GDM1 (cell line): ENCODE results near the gene RGS7.
"Not testable (repeated sequence)": the region's sequence is repeated elsewhere in the genome, so short reads cannot be mapped to it uniquely, and the experiment has no call there.

Experiments used
- DNase-seq: peaks from one replicate; lab custom pipeline; 2025; lab: John Stamatoyannopoulos, UW

The RGS7 gene

DNA sequence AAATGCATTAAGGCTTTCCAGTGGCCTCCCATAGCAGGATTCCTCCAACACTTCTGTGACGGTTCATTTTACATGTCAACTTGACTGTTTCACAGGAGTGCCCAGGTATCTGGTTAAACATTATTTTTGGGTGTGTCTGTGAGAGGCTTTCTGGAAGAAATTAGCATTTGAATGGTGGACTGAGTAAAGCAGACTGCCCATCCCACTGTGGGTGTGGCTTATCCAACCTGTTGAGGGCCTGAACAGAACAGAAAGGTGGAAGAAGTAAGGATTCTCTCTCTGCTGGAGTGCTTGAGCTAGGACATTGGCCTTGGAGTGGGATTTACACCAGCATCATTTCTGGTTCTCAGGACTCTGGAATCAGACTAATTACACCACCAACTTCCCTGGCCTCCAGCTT is 85.6 kb downstream of the RGS7 start:
- no peak for DNase-seq

DNA sequence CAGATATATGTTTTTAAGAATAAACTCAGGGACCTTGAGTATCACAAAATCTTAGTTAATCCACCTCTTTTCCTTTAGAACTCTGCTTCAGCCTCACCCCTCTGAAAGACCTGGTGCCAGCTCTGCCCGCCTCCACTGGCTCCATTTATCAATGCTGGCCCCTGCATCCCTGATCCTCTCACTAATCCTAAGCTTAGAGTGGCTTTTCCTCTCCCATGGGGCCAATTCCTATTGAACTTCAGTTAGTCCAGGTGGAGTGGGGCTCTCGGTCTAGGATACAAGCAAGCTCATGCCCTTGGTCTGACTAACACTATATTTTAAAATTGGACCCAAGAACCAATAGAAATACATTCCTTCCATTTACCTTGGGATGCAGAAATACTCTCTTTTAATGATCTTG is 87.0 kb downstream of the RGS7 start:
- DNase-seq = no peak

DNA sequence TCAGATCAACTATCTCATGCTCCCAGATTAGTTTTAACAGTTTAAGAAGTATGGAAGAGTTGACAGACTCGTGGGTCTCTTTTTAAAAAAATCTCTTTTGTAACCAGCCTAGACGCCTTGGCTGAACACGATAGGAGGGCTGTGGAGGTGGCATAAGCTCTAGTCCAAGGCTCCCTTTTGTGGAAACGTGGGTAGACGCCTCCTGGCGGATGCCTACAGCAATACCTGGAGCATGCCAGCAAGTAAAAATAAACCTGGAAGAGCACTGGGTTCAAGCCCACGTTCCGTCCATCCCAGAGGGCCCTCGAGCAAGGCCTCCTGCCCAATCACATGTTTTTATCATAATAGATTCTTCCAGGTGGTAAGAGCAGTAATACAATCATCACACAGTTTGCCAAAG is 87.9 kb downstream of the RGS7 start:
- DNase-seq = no peak

DNA sequence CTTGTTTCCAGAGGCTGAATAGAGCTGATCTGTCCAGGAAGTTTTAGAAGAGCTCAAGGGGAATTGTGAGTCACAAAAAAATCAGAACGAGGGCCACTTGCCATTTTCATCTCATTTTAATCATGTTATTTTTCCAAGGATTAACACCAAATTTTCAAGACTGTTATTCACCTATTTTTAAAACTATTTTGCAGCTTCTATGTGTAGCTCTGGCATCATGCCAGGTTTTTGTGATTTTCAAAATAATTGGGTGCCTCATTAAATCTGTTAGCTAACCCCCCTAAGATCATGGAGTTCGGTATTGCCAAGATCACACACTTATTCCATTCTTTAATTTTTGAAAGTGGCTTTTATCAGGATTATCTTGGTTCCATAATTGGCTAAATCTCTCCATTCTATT is 90.9 kb downstream of the RGS7 start:
- no peak for DNase-seq

DNA sequence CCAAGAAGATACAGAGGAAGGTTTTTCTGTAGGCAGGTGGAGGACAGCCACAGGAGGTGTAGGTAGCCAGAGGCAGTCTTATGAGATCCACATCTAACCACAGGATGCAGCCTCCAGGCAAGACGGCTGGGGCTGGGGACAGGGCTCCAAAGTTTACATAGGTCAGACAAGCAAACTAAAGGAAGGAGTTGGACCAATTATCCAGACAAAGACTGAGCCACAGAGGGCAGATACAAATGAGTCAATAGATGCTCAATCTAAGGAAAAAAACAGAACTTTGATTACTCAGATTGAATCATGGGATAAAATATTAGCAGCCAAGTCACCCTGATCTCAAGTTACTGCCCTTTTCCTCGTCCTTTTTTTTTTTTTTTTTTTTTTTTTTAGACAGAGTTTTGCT is 91.6 kb downstream of the RGS7 start:
- DNase-seq = no peak

DNA sequence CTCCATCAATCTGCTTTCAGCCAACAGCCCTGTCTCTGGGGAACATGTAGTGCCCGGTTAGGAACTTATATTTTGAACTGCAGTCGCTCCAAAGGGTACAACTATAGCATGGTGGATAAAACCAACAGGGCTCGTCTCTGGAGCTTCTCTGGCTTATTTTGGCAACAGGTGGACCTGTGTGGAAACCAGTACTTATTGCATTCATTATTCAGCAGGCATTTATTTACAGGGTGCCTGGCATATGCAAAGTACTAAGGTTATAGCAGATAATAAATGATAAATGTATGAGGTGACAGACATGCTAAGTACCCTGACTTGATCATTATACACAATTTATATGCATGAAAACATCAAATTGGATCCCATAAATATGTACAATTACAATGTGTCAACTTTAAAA is 93.7 kb downstream of the RGS7 start:
- no peak for DNase-seq

DNA sequence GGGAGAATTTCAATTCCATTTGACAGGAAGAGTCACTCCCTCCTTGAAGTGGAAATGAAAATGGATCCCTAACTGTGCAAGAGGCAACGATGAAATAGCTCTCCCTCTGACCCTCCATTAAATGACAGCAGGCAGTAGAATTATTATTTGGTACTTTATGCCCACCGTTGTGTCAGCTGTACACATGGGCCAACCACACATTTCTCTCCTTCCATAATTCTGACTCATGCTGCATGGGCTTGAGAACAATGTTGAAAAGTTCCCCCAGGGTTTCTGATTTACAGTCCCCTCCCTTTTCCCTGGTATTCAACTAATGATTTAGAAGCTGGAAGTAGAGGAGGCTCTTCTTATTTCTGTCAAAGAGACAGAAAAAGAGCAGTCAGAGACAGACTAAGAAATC is 103.5 kb downstream of the RGS7 start:
- DNase-seq = no peak

DNA sequence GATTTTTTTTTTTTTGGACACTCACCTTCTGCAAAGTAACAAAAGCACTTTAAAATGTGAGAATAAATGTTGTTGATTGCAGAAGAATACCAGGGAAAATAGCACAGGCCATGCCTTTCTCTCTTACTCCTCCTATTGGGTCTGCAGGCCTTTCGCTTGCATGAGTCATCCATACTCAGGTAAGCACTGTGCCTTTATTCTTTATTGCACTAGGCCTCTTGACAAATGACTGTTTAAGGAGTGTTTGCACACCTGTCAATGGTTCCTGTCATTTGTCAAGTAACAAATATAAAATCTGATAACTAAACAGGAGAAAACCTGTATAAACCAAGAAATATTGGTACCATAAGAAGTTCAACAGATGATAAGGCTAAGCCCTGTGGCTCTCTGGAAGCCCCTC is 106.5 kb downstream of the RGS7 start:
- no peak for DNase-seq

DNA sequence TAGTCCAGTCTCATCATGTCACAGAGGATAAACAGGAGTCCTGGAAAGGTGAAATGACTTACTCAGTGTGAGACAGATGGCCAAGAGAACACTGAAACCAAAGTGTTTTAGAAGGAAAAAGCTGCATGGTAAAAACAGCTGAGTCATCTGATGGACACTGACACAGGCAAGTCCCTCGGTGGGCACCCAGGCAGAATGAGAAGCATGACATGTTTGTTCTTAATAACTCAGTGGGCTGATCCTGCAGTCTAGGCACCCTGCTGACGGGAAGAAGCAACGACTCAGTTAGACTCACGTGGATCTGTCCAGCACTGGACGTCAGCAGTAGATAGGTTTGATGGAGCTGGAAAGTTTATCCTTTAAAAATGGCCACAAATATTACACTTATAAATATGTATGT is 116.9 kb downstream of the RGS7 start:
- no peak for DNase-seq

DNA sequence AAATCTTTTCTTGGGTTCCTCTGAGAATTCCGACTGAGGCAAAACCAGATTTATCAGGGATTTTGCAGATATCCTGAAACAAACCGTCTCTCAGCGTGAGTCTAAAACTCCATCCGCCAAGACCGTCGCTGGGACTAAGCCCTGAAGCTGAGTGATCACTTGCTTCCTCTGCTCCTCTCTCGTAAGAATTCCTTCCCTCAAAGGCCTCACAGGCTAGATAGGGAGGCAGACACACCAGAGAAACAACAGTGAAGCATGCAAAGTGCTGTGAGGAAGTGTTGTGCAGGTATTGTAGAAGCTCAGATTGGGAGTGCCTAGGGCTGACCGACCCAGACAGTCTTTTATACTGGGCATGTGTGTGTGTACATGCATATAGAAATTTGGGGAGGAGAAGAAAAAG is 119.1 kb downstream of the RGS7 start:
- DNase-seq = no peak

DNA sequence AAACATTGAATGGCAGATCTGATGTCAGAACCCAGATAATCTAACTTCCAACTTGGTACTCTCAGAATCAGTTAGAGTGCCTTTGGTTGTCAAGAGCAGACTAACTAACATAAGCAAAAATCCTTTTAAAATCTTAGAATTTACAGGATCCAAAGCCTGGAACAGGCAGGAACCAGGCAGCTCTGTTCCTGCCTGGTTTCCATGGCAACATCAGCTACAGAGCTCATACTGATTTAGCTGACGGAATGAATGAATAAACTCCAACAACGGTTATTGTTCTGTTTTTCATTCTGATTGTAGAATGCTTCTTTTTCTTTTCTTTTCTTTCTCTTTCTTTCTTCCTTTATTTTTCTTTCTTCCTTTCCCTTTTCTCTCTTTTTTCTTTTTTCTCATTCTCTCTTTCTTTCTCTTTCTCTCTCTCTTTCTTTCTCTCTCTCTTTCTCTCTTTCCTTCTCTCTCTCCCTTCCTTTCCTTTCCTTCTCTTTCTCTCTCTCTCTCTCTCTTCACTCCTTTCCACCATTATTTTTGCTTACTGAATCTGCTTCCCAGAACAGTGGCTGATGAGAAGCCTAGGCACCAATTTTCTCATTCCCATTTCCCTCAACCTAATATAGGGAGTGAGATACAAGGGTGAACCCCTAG is 121.6 kb downstream of the RGS7 start:
- no peak for DNase-seq

DNA sequence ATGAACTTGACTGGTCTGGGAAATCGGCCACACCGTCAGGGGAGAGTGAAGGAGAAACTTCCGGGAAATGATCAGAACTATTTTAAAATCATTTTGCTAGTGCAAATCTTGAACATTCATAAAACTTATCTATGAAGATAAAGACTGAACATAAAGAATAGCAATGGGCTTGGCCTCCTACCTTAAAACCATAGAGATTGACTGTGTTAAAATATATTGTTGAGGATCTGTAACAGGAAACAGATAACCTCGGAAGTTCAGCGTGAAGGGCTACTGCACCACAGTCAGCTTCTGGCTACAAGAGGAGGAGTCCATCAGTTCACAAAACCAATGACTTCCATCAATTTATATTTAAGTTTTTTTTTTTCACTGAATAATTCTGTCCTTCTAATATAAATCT is 127.3 kb downstream of the RGS7 start:
- DNase-seq = no peak

DNA sequence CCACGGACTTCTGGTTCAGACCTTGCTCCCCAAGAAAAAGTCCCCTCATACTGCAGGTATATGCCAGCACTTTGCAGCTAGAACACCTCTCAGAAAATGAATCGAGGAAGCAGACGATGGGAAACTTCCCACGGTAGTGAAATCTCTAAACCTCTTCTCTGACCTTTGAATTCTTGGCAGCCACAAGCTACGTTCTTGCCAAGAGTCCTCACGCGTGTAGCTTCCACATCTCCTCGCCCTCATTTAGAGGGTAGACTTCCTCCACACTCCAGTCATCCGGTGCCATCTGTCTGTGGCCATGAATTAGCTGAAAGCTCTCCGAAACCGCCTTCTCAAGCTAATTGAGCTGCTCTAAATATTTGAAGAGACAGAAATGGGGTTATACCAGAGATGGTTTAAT is 127.8 kb downstream of the RGS7 start:
- no peak for DNase-seq

DNA sequence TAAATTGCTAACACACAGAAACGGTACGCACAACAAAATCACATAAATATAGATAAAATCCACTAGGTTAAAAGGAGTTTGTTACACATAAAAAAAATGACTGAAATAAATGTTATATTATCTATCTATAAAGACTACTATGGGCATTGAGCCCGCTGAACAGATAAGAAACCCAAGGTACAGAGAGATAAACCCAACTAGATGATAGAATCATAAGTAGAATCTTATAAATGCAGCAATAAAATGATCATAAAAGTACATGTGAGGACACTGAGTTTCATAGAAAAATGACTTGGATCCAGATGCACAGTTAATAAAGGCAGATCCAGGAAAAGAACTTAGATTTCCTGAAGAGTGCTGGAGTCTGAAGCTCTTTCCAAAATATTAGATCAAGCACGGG is 128.7 kb downstream of the RGS7 start:
- DNase-seq = no peak

DNA sequence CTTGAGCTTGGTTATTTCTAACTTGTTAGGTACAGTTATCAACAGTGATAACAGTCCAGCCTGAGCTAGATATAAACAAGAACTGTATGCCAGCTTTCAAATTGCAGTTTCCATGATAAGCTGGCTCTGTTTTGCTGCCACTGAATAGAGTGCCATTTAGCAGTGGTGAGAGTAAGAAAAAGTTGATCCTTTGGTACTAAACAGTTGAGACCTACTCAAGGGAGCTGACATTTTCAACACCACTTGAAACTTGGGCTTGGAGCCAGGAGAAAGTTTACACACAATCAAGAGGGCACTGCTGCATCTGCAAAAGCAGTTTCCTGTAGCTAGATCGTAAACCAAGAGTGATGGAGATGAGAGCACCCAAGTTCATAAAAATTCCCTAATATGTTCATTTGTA is 131.3 kb downstream of the RGS7 start:
- DNase-seq = no peak

DNA sequence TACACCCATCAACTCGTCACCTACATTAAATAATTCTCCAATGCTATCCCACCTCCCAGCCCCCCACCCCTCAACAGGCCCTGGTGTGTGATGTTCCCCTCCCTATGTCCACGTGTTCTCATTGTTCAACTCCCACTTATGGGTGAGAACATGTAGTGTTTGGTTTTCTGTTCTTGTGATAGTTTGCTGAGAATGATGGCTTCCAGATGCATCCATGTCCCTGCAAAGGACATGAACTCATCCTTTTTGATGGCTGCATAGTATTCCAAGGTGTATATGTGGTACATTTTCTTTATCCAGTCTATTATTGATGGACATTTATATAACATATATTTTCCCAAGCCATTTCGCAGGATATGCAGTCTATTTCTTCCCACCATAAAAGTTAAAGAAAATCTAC is 132.8 kb downstream of the RGS7 start:
- not testable (repeated sequence) for DNase-seq

DNA sequence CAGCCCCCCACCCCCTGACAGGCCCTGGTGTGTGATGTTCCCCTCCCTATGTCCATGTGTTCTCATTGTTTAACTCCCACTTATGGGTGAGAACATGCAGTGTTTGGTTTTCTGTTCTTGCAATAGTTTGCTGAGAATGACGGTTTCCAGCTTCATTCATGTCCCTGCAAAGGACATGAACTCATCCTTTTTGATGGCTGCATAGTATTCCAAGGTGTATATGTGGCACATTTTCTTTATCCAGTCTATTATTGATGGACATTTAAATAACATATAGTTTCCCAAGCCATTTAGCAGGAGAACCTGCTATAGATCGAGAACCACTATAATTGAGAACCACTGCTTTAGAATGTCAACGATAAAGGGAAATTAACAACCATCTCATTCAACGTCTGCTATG is 134.2 kb downstream of the RGS7 start:
- not testable (repeated sequence) for DNase-seq

DNA sequence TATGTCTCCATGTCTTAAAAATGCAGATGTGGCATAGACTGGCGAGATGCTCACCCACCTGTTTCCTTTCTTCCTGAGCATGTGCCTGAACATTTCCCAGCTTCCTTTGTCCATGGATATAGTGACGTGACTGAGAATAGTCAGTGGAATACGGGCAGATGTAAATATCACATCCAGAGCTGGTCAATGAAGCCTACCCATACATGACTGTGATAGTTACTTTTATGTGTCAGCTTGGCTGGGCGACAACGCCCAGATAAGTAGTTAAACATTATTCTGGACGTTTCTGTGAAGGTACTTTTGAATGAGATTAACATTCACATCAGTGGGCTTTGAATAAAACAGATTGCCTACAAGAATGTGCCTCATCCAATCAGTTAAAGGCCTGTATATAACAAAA is 135.7 kb downstream of the RGS7 start:
- DNase-seq = no peak

DNA sequence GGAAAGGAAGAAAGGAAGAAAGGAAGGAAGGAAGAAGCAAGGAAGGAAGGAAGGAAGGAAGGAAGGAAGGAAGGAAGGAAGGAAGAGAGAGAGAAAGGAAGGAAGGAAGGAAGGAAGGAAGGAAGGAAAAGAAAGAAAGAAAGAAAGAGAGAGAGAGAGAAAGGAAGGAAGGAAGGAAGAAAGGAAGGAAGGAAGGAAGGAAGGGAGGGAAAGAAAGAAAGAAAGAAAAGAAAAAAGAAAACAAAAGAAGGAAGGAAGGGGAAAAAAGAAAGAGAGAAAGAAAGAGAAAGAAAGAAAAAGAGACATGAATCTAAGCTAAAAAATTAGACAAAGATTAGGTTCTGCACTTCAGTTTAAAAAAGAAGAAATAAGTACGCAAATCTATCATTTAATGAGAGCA is 136.1 kb downstream of the RGS7 start:
- not testable (repeated sequence) for DNase-seq

DNA sequence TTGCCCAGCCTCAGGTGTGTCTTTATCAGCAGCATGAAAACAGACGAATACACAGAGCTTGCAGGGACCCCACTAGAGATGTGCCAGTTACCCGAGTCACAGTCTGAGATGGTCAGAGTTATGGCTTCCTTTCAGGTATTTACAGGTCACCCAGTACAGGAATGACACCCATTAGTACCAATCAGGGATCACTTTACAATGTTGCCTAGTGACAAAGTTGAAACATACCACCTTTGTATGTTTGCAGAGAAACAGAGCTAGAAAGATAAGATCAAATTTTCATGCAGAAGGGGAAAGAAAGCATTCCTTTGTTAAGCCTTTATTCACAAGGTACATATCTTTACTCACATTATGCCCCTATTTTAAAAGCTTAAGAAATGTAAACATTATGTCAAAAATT is 137.6 kb downstream of the RGS7 start:
- DNase-seq = no peak

DNA sequence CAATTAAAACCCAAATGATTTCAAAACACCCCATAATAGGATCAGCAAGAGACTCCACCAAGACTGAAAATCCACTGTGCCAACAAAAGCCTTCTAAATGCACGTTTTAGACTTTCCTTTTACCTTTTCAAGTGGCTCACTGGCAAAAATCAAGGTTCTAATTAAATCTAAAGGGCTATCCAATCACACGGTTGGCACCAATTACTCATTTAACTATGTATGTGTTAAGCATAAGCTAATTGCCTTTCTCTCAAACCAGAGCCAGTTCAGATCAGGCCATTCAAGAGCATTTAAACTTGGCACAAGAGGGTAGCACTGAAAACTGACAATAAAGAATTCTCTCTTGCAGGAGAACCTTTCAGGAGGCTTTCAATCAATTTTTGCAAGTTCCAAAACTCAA is 139.5 kb downstream of the RGS7 start:
- no peak for DNase-seq

DNA sequence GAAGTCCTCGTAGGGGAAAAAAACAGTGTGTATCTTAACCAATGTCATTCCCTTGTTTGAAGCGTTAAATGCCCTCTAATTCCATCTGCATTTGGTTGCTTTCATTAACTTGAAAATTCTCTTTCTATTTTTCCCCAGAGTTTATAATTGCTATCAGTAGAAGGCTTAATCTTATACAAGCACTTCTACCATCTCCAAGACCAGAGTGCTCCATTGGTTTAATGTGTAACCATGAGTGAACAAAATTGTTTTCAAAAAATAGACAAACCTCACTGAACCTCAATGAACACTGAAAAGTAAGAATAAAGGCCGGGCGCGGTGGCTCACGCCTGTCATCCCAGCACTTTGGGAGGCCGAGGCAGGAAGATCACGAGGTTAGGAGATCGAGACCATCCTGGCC is 141.3 kb downstream of the RGS7 start:
- DNase-seq = no peak

DNA sequence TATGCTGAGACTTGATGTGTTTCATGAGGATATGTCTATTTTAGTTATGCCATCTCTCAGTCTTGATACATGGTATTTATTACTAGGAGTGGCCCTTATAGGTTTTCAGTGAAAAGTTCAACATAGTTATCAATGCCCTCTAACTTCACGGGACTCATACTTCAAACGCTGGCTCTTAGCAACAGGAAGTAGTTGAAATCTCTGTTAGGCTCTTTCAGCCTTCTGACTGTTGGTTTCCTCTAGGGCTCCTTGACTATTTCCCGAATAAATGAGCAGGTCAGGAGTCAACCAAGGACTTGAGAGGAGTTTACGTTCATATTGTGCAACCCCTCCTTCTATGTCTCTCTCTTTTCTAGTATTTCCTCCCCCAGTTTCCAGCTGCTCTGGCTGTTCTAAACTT is 141.8 kb downstream of the RGS7 start:
- no peak for DNase-seq

DNA sequence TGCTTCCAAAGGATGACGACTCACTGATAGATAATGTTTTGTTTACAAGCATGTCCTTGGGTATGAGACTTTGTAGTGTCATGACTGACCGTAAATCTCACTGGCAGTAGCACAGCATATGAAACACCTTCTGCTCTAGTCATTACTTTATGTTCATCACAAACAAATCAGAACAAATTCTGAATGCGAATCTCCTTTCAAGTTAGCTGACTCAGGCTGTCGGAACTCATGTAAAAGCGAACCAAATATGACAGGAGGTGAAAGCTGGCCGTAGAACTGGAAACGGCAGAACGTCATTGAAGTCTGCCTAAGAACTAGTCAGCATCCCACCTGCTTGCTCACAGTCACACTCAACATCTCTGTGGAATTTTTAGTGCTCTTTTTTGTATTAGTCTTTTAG is 143.9 kb downstream of the RGS7 start:
- no peak for DNase-seq

DNA sequence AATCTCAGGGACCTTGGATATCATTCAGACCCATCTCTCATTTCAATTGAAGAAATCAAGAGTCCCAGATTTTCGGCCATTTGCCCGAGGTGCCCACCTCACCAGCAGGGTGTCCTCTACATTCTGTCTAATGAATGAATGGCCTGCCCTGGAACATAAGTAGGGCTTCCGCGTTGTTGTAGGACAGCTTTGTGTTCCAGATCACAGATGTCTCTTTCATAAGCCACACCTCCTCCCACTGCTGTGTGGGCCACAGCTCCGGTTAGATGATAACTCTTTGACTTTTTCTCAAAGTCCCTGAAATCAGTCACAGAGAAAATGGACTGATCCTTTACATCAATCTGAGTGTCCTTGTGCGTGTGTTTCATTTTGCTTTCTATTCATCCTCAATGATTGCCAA is 144.4 kb downstream of the RGS7 start:
- no peak for DNase-seq
